GM19193 (cell line): ENCODE results near the gene HMSD.

Experiments used
- POLR2A ChIP-seq: IDR thresholded peaks from 4 replicates; pipeline ENCODE4 v1.6.1; 2011; ENCODE audit not compliant: insufficient read depth, insufficient read length; ENCODE audit errors: extremely low read depth

Gene HMSD

GRCh38 chr18:63940008-63940407 is 9.1 kb upstream of the HMSD start:
- TF ChIP-seq POLR2A, result no peak

GRCh38 chr18:63947051-63947790 is 1.9 kb upstream of the HMSD start:
- no peak for TF ChIP-seq POLR2A

DNA sequence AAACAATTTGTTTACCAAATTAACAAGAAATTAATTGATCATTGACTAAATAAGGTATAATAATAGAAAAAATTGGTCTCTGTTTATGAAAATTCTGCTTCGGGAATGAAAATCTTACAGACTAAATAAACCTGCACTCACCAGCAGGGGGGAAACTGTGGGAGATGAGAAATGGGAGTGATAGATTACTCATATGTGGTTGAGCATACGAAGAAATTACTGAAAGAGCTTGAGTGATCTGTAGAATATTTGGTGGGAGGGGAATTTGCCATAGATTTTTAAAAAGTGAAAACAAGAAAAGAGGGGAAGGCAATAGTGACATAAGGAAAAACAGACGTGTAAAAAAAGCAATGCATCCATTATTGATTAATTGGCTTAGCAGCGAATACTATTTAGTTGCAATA is 2.2 kb downstream of the HMSD start:
- TF ChIP-seq POLR2A, result no peak

GRCh38 chr18:63953811-63954210 is 4.7 kb downstream of the HMSD start:
- TF ChIP-seq POLR2A, result no peak

- no peak for TF ChIP-seq POLR2A
These were observed 7.7 kb downstream of the HMSD start for GRCh38 chr18:63956755-63957154.

GRCh38 chr18:63960891-63961290 is 11.8 kb downstream of the HMSD start:
- TF ChIP-seq POLR2A, result no peak

- TF ChIP-seq POLR2A, result no peak
These were observed 12.4 kb downstream of the HMSD start for GRCh38 chr18:63961435-63961980.

GRCh38 chr18:63962137-63962536 is 13.0 kb downstream of the HMSD start:
- TF ChIP-seq POLR2A, result no peak

GRCh38 chr18:63963615-63964256 is 14.6 kb downstream of the HMSD start:
- TF ChIP-seq POLR2A, result no peak

DNA sequence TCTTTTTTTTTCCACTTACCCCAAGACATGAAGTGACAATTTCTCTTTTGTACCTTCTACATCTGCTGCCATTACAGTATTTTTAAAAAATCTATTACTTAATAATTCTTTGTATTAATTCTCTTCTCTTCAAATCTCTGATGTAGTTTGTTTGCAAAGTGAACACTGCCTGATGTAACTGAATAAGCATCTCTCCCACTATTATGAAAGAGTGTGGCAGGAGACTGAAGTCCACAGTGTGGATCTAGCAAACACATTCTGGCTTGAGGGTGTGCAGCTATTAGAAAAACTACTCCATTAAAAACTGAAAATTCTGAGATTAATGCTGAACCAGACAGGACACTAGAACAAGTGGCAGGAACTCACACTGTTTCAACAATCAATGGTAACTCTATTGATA is 15.8 kb downstream of the HMSD start:
- no peak for TF ChIP-seq POLR2A

DNA sequence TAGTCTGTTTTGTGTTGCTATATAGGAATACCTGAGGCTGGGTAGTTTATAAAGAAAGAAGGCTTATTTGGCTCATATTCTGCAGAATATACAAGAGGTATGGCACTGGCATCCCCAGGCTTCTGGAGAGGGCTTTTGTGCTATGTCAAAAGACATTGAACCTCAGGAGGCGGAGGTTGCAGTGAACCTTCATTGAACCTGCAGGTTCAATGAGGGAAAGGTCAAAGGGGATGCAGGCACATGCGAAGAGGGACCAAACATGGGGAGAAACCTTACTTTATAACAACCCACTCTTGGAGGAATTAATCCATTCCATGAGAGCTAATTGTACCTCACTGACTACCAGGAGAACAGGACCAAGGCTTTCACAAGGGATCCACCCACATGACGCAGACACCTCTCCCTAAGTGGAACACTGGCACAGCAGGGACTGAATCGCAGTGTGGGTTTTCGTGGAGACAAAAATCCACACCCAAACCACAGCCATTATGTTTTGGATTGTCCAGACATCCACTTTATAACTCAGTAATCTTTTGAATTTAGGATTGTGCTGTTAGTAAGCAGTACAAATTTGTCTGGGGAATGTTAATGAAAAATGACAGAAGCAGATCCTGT is 16.7 kb downstream of the HMSD start:
- TF ChIP-seq POLR2A, result no peak

DNA sequence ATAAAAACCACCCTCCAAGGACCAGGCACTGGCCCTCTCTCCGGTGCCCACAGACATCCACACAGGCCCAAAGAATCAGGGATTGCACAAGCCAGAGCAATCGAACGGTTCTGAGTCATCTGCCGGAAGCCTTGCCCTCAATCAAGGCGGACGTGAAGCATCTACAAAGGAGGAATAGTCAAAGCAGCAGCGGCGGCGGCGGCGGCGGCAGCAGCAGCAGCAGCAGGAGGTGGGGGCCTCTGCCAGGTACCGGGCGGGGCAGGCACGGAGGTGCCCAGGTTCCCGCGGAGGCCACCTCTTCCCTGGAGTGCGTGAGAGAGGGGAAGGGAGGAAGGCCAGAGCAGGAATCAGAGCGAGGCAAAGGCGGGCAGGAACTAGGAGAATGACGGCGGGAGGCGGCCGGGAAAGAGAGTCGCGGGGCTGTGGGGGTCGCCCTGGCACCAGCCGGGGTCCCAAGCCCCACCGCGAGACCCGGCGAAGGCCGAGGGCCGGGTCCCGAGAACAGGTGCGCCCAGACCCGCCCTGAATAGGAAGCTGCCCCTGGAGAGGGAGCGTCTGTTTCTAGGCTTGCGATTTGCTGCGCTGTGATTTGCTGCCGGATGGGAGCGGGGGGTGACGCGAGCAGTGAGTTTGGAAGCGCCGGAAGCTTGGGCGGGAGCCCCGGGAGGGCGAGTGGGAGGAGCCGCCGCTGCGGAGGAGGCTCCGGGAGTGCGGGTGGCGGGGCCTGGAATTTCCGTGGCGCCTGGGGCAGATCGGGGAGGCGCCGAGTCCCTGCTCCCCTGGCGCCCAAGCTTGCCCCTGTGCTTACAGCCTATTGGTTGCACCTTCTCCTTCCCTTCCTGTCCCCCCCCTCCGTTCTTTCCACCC is 21.1 kb downstream of the HMSD start, which contains the start of gene SERPINB8:
Gene SERPINB8 (plus strand): TSS at position 140 of the 867 bp plus-strand sequence. CDS start 8,228 bp downstream, outside the sequence.
- peak; percentile 78 for TF ChIP-seq POLR2A

DNA sequence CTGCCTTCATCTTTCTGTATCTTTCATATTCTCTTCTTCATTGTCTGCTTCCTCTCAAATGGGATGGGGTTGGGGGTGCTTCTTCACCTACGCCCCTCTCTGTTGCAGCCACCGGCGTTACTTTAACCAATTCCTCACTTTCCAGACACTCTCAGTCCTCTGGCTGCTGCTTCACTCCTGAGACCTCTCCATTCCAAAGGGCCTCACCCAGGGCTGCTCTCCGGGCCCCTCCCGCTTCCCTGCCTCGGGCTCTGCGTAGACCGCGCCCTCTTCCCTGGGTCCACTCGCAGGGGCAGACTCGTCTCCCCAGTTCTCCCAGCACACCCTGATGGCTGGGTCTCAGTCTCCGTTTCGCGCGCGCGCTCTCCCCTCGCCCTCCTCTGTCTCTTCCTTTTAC is 21.7 kb downstream of the HMSD start:
- no peak for TF ChIP-seq POLR2A

DNA sequence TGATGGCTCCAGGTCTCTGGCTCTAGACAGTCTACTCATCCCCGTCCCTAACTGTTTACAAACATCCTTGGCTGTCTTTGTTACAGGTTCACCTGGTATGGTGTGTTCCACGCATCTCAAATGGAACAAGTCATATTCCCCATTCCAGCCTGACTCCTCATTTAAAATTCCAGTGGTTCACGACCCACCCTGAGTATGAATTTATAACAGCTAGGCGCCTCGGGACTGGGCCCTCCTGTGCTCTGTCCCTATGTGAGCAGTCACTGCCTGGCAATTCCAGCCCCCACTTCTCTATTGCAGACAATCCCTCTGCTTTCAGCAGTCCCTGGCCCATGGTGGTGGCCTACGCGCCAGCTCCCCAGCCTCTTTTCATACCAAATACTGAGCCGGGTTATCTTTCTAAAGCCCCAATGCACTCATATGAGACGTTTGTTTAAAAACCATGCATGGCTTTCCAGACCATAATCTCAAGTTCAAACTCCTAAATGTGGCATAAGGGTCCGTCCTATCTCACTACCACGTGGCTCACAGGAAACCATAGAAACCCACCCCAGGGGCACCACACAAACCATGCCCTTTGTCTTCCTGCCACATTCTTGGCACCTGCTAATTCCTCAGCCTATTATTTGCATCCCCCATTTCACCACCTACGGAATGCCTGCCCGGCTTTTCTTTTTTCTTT is 22.4 kb downstream of the HMSD start:
- TF ChIP-seq POLR2A, result no peak

- TF ChIP-seq POLR2A, result no peak
These were observed 22.9 kb downstream of the HMSD start for GRCh38 chr18:63972002-63972376.

DNA sequence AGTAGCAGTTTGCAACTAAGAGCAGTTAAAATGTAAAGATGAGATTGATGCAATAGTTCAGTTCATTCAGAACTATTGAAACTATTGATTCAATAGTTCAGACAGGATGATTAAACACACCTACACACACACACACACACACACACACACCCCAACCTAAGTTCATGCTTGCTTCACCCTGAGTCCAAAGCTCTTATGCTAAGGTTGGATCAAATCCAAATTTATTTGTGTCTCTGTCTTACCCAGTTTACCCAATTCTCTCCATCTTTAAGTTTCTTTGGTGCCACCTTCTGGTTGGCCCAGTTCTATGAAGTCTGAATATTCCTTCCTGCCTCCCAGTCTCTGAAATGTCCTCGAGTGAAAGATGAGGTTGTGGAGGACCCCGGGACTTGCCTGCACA is 25.9 kb downstream of the HMSD start:
- no peak for TF ChIP-seq POLR2A
